WERI-Rb-1 (cell line): ENCODE results near the gene CPNE9.
A peak's percentile ranks its signal among the peaks of the same experiment; 100 is the strongest.

Experiments
- DNase-seq: peaks from one replicate; pipeline ENCODE4 v3.0.0-alpha.2; 2020
- H3K27ac ChIP-seq: fragments of 250-450 bp; sonication (Bioruptor Pico); 2 replicates; pipeline ENCODE4 v1.5.1; 2020; ENCODE audit warnings: mild to moderate bottlenecking, moderate library complexity
- H3K27me3 ChIP-seq: fragments of 250-450 bp; sonication (Bioruptor Pico); 2 replicates; pipeline ENCODE4 v1.5.1; 2021; ENCODE audit warnings: mild to moderate bottlenecking, low read depth, moderate library complexity; ENCODE audit not compliant: insufficient read depth, severe bottlenecking
- H3K36me3 ChIP-seq: fragments of 250-450 bp; sonication (Bioruptor Pico); 2 replicates; pipeline ENCODE4 v1.5.1; 2020; ENCODE audit warnings: mild to moderate bottlenecking, moderate library complexity
- H3K4me3 ChIP-seq: 2 replicates; pipeline ENCODE4 v1.5.1; 2011; ENCODE audit warnings: low read depth, mild to moderate bottlenecking, control low read depth, low read length
- H3K9me3 ChIP-seq: fragments of 250-450 bp; sonication (Bioruptor Pico); 2 replicates; pipeline ENCODE4 v1.5.1; 2021; ENCODE audit warnings: mild to moderate bottlenecking, moderate library complexity; ENCODE audit not compliant: severe bottlenecking
- TF ChIP-seq, protein P1 (sequence below): IDR thresholded peaks from 2 replicates; pipeline ENCODE4 v1.5.1; 2011; ENCODE audit warnings: low read depth, mild to moderate bottlenecking, control low read depth, inconsistent platforms, low read length

CPNE9 gene

DNA sequence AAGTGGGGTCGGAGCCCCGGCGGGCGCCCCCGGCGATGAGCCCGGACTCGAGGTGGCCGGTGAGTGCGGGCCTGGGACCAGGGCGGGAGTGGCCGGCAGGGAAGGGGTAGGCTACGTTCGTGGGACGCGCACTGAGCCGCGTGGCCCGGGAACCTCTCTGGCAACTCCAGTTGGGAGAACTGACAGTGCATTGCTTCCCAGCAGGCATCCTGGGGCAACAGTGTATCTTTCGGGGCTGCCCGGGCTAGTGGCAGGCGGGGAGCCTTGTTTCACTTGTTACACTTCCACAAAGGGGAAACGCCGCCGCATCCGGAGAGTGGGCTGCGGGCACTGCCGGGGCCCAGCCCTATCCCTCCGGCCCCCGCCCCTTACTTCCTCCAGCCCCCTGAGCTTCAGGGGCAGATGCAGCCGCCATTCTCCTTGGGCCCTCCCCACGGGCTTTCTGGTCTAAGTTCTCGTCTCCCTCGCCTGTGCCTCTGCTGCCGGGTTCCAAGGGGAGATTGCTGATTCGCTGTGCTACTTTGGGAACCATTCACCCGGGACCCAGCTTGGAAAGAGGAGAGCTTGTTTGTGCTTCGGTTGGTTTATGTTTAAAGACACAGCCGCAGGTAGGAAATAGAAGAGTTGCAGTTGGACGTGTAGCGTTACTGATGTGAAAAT is 28.6 kb downstream of the CPNE9 start:
- no peak for DNase-seq
- TF ChIP-seq, protein P1, sequence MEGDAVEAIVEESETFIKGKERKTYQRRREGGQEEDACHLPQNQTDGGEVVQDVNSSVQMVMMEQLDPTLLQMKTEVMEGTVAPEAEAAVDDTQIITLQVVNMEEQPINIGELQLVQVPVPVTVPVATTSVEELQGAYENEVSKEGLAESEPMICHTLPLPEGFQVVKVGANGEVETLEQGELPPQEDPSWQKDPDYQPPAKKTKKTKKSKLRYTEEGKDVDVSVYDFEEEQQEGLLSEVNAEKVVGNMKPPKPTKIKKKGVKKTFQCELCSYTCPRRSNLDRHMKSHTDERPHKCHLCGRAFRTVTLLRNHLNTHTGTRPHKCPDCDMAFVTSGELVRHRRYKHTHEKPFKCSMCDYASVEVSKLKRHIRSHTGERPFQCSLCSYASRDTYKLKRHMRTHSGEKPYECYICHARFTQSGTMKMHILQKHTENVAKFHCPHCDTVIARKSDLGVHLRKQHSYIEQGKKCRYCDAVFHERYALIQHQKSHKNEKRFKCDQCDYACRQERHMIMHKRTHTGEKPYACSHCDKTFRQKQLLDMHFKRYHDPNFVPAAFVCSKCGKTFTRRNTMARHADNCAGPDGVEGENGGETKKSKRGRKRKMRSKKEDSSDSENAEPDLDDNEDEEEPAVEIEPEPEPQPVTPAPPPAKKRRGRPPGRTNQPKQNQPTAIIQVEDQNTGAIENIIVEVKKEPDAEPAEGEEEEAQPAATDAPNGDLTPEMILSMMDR: no peak
- Histone ChIP-seq H3K9me3 (no peaks in the 10 kb centered on the region), H3K36me3 (peaks cover 52% of the 10 kb centered on the region), H3K27me3 (no peaks in the 10 kb centered on the region), H3K27ac (peak overlapping the region; percentile 99), H3K4me3 (peak overlapping the region; percentile 75)

GRCh38 chr3:9732740-9733115 is 29.1 kb downstream of the CPNE9 start:
- H3K9me3 ChIP-seq: no peaks in the 10 kb centered on the region
- TF ChIP-seq, protein P1: no peak
- H3K36me3 ChIP-seq: peaks cover 57% of the 10 kb centered on the region
- H3K27ac ChIP-seq: peak overlapping the region; percentile 99; the same call in 1 of the 2 replicates
- H3K27me3 ChIP-seq: no peaks in the 10 kb centered on the region
- H3K4me3 ChIP-seq: peak overlapping the region; percentile 75
- DNase-seq: no peak

GRCh38 chr3:9736831-9737230 is 33.2 kb downstream of the CPNE9 start:
- H3K9me3 ChIP-seq: no peaks in the 10 kb centered on the region
- peaks cover 93% of the 10 kb centered on the region for H3K36me3 ChIP-seq
- no peaks in the 10 kb centered on the region for H3K27me3 ChIP-seq
- TF ChIP-seq, protein P1: no peak
- no peak overlapping the region for H3K27ac ChIP-seq
- no peak for DNase-seq
- H3K4me3 ChIP-seq: no peak overlapping the region

DNA sequence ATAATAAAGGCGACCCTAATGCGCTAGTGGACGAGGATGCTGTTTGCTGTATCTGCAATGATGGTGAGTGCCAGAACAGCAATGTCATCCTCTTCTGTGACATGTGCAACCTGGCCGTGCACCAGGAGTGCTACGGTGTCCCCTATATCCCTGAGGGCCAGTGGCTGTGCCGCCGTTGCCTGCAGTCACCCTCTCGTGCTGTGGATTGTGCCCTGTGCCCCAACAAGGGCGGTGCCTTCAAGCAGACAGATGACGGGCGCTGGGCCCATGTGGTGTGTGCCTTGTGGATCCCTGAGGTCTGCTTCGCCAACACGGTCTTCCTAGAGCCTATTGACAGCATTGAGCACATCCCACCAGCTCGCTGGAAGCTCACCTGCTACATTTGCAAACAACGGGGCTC is 35.5 kb downstream of the CPNE9 start:
- Histone ChIP-seq H3K36me3 (peaks cover 97% of the 10 kb centered on the region), H3K27me3 (no peaks in the 10 kb centered on the region), H3K4me3 (no peak overlapping the region), H3K9me3 (no peaks in the 10 kb centered on the region), H3K27ac (no peak overlapping the region)
- no peak for DNase-seq
- TF ChIP-seq, protein P1: no peak

DNA sequence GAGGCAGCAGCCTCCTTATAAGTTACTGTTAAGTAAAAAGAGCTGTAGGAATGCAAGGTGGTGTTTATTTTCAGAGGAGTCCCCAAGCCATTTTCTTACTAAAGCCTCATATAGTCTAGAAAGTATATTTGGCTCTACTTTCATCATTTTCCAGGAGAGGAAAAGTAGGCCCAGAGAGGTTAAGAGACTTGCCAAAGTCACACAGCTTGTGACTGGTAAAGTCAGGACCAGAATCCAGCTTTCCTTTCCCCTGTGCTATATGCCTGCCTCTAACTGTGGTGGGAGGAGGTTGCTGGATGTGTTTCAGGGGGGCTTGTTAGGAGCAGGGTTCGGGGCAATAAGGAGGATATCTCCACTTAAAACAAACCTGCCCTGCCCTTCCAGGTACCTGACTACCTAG is 38.9 kb downstream of the CPNE9 start:
- Histone ChIP-seq H3K27ac (no peak overlapping the region), H3K9me3 (no peaks in the 10 kb centered on the region), H3K4me3 (no peak overlapping the region), H3K36me3 (peaks cover 97% of the 10 kb centered on the region), H3K27me3 (no peaks in the 10 kb centered on the region)
- DNase-seq: no peak
- TF ChIP-seq, protein P1: no peak

DNA sequence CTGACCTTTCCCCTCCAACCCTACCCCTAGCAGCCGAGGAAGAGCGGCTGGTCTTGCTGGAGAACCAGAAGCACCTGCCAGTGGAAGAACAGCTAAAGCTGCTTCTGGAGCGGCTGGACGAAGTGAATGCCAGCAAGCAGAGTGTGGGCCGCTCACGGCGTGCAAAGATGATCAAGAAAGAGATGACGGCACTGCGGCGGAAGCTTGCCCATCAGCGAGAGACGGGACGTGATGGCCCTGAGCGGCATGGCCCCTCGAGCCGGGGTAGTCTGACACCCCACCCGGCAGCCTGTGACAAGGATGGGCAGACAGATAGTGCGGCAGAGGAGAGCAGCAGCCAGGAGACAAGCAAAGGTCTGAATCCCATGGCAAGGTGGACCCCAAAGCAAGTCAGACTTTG is 39.9 kb downstream of the CPNE9 start:
- Histone ChIP-seq H3K27me3 (no peaks in the 10 kb centered on the region), H3K9me3 (no peaks in the 10 kb centered on the region), H3K4me3 (no peak overlapping the region), H3K36me3 (peaks cover 97% of the 10 kb centered on the region), H3K27ac (no peak overlapping the region)
- TF ChIP-seq, protein P1: no peak
- DNase-seq: no peak
